Mesothelial cell of epicardium (in vitro differentiated cells): ENCODE data around the gene AKAP11. TPM values are rescaled to one million over a fixed set of nuclear protein-coding genes. Genes with fewer than 3 reads are reported as not detected.

Experiments
- DNase-seq, 2 experiments: peaks; one replicate each; pipeline ENCODE4 v3.0.0; 2021; ENCODE audit warnings: low spot score in 2 of 2; ENCODE audit not compliant: unreplicated experiment in 2 of 2
- H3K27ac Mint-ChIP-seq: 2 replicates; pipeline ENCODE4 v1.8.0; 2021; ENCODE audit warnings: mixed read lengths
- H3K27me3 Mint-ChIP-seq: 2 replicates; pipeline ENCODE4 v1.8.0; 2021; ENCODE audit warnings: low read depth, mixed read lengths
- H3K36me3 Mint-ChIP-seq: 2 replicates; pipeline ENCODE4 v1.8.0; 2021; ENCODE audit warnings: mixed read lengths
- H3K4me1 Mint-ChIP-seq: 2 replicates; pipeline ENCODE4 v1.8.0; 2021; ENCODE audit warnings: mixed read lengths
- H3K4me3 Mint-ChIP-seq: 2 replicates; pipeline ENCODE4 v1.8.0; 2021; ENCODE audit warnings: mild to moderate bottlenecking, moderate library complexity, mixed read lengths
- H3K9me3 Mint-ChIP-seq: 2 replicates; pipeline ENCODE4 v1.8.0; 2021; ENCODE audit warnings: mixed read lengths
- total RNA-seq: library from RNA; stranded (reverse); gene quantifications from 3 replicates; pipeline ENCODE4 v1.2.1, GENCODE V29; 2021
- TF ChIP-seq, protein P1 (sequence below): fragments of 200-600 bp; sonication (generic); IDR thresholded peaks from one replicate; pipeline ENCODE4 v1.5.0; 2021; ENCODE audit warnings: antibody characterized with exemption; ENCODE audit not compliant: unreplicated experiment

The AKAP11 gene
- total RNA-seq, 1 donor from 2014 or later = 33.9 TPM

DNA sequence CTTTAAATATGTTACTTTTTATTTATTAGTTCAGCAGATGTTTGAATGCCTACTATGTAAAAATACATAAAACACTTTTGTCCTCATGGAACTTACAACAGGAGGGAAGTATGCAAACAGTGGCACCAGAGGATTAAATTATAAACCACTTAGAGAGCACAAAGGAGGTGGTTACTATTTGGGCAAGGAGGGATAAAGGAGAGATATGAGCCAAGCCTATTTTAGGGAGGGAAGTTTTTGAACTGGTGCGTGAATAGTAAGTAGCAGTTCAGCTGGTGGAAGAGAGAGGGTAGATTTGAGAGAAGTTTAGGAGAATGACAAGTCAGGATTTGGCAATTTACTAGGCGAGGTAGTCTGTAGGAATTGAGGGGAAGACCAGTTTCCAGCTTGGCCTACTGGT is 8.6 kb downstream of the AKAP11 start:
- no peaks in the 10 kb centered on the region for H3K9me3 Mint-ChIP-seq
- no peak overlapping the region for H3K27ac Mint-ChIP-seq
- H3K27me3 Mint-ChIP-seq = no peaks in the 10 kb centered on the region
- H3K4me3 Mint-ChIP-seq = no peak overlapping the region
- TF ChIP-seq, protein P1, sequence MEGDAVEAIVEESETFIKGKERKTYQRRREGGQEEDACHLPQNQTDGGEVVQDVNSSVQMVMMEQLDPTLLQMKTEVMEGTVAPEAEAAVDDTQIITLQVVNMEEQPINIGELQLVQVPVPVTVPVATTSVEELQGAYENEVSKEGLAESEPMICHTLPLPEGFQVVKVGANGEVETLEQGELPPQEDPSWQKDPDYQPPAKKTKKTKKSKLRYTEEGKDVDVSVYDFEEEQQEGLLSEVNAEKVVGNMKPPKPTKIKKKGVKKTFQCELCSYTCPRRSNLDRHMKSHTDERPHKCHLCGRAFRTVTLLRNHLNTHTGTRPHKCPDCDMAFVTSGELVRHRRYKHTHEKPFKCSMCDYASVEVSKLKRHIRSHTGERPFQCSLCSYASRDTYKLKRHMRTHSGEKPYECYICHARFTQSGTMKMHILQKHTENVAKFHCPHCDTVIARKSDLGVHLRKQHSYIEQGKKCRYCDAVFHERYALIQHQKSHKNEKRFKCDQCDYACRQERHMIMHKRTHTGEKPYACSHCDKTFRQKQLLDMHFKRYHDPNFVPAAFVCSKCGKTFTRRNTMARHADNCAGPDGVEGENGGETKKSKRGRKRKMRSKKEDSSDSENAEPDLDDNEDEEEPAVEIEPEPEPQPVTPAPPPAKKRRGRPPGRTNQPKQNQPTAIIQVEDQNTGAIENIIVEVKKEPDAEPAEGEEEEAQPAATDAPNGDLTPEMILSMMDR = no peak
- peaks cover 3% of the 10 kb centered on the region for H3K36me3 Mint-ChIP-seq
- no peak for DNase-seq
- H3K4me1 Mint-ChIP-seq = peaks cover 17% of the 10 kb centered on the region

DNA sequence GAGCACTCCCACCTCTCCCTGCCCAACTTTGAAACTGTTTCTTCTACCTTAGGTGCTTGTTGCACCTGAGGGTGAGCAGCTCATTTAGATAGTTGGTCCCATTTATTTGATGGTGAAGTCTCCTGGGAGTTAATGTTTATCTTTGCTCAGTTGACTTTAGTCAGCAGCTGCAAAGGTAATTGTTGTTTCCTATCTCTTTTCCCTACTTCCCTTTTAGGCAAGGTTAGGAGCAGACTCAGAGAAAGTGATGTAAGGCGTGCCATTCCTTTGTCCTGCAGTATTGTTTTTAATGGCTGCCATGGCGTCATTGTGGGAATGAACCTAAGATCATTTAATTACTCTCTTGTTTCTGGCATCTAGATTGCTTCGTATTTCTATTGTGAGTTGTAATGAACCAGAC is 11.6 kb downstream of the AKAP11 start:
- TF ChIP-seq, protein P1 = no peak
- no peak for DNase-seq
- Mint-ChIP-seq H3K27me3 (no peaks in the 10 kb centered on the region), H3K9me3 (no peaks in the 10 kb centered on the region), H3K4me3 (no peak overlapping the region), H3K4me1 (peaks cover 12% of the 10 kb centered on the region), H3K27ac (no peak overlapping the region), H3K36me3 (peaks cover 18% of the 10 kb centered on the region)

GRCh38 chr13:42284068-42284467 is 12.1 kb downstream of the AKAP11 start:
- no peak for DNase-seq
- TF ChIP-seq, protein P1 = no peak
- H3K27me3 Mint-ChIP-seq = no peaks in the 10 kb centered on the region
- H3K9me3 Mint-ChIP-seq = no peaks in the 10 kb centered on the region
- H3K27ac Mint-ChIP-seq = no peak overlapping the region
- peaks cover 12% of the 10 kb centered on the region for H3K4me1 Mint-ChIP-seq
- H3K36me3 Mint-ChIP-seq = peaks cover 22% of the 10 kb centered on the region
- H3K4me3 Mint-ChIP-seq = no peak overlapping the region

DNA sequence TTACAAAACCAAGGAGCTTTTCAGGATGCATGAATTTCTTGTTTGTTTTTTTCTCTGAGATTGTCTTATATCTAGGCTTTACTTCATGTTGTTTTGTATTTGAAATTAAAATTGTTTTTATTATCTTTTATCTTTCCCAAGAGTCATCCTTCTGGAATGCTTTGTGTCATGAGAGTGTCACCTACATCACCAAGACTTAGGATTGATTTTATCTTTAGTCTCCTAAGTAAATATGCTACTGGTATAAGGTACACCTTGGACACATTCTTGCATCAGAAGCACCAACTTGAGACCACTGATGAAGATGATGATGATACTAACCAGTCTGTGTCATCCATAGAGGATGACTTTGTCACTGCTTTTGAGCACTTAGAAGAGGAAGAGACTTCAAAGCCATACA is 26.4 kb downstream of the AKAP11 start:
- H3K36me3 Mint-ChIP-seq = peaks cover 66% of the 10 kb centered on the region
- no peak overlapping the region for H3K27ac Mint-ChIP-seq
- no peak for DNase-seq

DNA sequence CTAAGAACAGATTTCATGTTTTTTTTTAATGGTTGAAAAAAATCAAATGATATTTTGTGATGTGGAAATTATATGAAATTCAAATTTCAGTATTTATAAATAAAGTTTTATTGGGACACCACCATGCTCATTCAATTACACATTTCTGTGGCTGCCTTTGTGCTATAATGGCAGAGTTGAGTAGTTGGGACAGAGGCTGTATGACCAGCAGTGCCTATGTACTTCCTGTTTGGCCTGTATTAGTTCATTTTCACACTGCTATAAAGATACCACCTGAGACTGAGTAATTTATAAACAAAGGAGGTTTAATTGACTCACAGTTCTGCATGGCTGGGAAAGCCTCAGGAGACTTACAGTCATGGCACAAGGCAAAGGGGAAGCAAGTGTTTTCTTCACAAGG is 33.6 kb downstream of the AKAP11 start:
- TF ChIP-seq, protein P1 = no peak
- no peak for DNase-seq
- no peak overlapping the region for H3K4me3 Mint-ChIP-seq
- H3K27ac Mint-ChIP-seq = no peak overlapping the region
- H3K9me3 Mint-ChIP-seq = peaks cover 6% of the 10 kb centered on the region
- H3K4me1 Mint-ChIP-seq = peaks cover 9% of the 10 kb centered on the region
- peaks cover 77% of the 10 kb centered on the region for H3K36me3 Mint-ChIP-seq
- no peaks in the 10 kb centered on the region for H3K27me3 Mint-ChIP-seq

More for the DNA sequence above, 26.4 kb downstream of the AKAP11 start:
- Mint-ChIP-seq H3K9me3 (peaks cover 6% of the 10 kb centered on the region), H3K27me3 (no peaks in the 10 kb centered on the region), H3K4me3 (no peak overlapping the region), H3K4me1 (no peaks in the 10 kb centered on the region)
- TF ChIP-seq, protein P1 = no peak

DNA sequence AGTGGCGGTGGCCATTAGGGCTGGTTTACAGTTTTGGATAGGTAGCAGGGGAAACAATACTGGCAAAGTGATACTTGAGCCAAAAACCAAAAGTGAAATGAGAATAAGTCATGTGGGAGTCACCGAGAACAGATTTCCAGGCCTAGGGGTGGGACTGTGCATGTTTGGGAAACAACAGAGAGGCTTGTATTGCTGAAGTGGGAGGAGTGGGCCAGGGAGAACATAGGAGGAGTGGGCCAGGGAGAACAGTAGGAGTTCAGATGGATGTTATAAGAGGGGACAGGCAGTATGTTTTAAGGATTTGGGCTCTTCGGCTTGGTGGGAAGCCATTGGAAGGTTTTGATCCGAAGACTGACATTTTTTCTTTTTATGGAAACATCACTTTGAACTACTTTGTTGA is 35.5 kb downstream of the AKAP11 start:
- Mint-ChIP-seq H3K27me3 (no peaks in the 10 kb centered on the region), H3K27ac (no peak overlapping the region), H3K9me3 (peaks cover 3% of the 10 kb centered on the region), H3K4me1 (peaks cover 11% of the 10 kb centered on the region), H3K36me3 (peaks cover 67% of the 10 kb centered on the region), H3K4me3 (no peak overlapping the region)
- TF ChIP-seq, protein P1 = no peak
- DNase-seq = no peak
